GM08714 (cell line): Measurements from ENCODE around the gene CUL3.

Experiments
- H3K4me3 ChIP-seq: fragments of 200-500 bp; sonication (Bioruptor generic); 2 replicates; pipeline ENCODE4 v1.5.1; 2014; ENCODE audit warnings: mild to moderate bottlenecking, low read length, inconsistent platforms
- ZNF274 ChIP-seq: IDR thresholded peaks from 2 replicates; pipeline ENCODE4 v1.6.1; 2012; ENCODE audit warnings: mild to moderate bottlenecking, low read depth, low read length

The CUL3 gene

DNA sequence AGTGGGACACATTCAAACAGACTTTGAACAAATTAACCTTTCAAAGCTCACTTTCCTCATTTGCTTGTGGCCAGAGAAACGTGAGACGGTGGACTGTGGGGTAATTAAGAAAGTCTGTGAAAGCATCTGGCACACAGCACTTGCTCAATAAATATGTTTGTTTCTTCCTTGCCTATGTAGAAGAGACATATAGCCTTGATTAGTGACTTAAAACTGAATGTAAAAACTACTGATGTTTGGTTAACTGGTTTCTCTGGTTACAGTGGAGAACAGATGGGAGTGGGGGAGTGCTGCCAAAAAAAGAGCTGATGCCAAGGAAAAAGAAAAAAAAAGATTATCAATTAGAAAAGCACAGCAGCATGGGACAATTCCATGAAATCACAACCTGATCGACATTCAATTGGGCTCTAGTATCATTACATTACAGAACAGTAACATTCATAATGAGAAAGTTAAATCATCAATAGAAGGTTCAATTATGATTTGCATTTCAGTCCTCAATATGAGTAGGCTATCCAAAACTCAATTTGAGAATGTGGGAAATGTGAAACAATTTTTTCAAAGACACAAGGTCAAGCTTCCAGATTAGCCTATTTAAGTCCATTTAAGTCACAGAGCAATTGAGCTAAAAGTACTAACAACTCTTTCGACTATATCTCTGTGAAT lies 14.7 kb downstream of the CUL3 start:
- no peak overlapping the region for H3K4me3 ChIP-seq
- no peak for TF ChIP-seq ZNF274

DNA sequence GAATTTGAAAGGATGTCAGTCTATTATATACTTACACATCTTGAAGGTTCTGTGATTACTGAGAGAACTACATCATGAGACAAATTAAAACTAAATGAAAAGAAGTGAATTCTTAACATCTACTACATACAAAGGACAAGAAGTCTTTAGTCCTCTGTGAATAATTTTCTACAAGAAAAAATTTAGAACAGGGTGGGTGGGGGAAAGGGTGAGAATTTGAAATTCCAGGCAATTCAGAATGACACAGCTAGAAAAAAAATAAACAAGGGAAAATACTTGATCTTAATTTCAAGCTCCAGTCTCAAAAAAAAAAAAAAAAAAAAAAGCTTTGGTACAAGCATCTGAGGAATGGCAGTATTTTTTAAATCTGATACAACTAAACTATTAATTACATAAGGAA lies 15.5 kb downstream of the CUL3 start:
- TF ChIP-seq ZNF274: no peak
- no peak overlapping the region for H3K4me3 ChIP-seq

DNA sequence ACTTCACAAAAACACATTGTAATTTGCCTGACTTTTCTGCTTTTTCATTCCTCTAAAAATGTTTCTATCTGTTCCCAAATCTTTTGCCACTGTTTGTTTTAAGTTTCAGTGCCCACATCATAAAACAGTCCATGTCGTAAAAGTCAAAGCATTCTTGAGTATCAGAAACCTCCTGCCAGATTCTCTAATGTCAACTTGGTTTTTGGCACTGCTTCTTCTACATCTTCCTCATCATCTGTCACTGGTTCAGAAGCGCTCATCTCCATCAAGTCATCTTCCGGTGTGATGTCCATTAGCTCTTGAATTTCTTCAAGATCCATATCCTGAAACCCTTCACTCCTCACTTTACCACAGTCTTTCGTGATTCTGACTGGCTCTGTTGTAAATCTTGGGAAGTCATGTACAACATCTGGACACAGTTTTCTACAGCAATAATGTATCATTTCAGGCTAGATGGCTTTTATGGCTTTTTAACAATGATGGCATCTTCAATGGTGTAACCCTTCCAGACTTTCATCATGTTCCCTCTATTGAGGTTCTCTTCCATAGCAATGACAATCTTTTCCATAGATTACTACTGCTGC lies 19.6 kb downstream of the CUL3 start:
- no peak for TF ChIP-seq ZNF274
- H3K4me3 ChIP-seq: no peak overlapping the region

DNA sequence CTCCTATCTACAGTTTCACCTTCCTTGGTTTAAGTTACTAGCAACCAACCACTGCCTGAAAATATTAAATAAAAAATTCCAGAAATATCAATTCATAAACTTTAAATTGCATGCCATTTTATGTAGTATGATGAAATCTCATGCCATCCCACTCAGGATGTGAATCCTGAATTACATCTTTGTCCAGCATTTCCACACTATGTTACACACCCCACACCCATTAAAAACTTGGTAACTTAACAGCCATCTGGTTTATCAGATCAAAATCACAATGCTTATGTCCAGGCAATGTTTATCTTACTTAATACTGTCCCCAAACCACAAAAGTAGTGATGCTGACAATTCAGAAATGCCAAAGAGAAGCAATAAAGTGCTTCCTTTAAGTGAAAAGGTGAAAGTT lies 21.6 kb downstream of the CUL3 start:
- no peak for TF ChIP-seq ZNF274
- H3K4me3 ChIP-seq: no peak overlapping the region

DNA sequence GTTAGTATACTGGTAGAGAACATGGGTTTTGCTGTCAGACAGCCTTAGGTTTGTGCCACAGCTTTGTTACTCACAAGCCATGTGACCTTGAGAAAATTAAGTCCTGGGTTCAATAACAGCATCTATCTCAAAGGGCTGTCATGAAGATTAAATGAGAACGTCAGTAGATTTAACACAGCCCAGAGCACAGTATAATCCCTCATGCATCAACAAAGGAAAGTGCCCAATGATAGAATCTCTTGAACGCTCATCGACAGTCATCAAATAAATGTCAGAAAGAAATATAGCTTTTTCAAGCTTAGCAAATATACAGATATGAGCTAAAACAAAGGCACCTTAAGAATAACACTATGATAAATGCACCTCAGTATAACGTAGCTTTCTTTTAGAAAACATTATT lies 22.3 kb downstream of the CUL3 start:
- no peak for TF ChIP-seq ZNF274
- H3K4me3 ChIP-seq: no peak overlapping the region

DNA sequence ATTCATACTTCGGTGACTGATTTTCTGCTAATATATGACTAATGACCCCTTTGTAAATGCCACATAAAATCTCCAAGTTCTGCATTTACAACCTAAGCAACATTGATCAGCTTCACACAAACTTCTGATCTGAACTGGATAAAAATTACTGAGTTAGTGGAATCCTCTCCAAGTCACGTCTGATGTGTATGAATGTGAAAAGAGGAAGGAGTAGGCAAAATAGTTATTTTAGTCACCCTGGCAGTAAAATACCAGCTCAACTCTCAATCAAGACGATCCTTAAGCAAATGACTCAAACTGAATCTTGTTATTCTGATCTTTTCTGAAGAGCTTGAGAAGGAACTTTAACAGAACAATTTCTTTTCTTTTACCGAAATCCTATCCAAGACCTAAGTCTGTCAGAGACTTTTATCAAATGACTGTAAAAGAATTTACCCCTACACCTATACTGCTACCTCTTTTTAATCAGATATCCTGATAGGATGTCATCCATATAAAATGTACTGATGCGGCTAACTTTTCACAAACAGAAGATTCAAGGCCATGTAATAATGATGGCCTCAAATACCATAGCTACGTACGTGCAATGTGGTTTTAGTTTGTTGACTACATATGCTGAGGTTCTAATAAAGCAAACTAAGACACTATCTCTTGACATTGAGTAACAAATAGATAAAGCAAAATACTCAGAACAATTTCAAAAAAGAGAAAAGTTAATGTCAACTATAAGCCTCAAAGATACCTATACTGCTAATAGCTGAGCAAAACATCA lies 23.7 kb downstream of the CUL3 start:
- no peak for TF ChIP-seq ZNF274
- no peak overlapping the region for H3K4me3 ChIP-seq

DNA sequence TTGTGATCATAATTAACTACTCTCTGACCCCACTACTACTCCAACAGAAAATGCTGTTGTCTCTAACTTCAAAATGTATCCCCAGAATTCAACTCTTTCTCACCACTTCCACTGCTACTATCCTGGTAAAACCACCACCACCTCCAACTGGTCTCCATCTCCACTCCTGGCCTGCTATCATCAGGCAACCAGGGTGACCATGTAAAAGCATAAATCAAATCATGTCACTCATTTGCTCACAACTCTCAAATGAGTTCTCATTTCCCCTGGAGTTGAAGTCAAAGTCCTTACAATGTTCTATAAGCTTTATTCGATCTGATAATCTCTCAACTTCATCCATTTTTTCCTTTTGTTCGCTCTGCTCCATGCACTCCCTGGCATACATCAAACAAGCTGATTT lies 24.6 kb downstream of the CUL3 start:
- no peak for TF ChIP-seq ZNF274
- no peak overlapping the region for H3K4me3 ChIP-seq

DNA sequence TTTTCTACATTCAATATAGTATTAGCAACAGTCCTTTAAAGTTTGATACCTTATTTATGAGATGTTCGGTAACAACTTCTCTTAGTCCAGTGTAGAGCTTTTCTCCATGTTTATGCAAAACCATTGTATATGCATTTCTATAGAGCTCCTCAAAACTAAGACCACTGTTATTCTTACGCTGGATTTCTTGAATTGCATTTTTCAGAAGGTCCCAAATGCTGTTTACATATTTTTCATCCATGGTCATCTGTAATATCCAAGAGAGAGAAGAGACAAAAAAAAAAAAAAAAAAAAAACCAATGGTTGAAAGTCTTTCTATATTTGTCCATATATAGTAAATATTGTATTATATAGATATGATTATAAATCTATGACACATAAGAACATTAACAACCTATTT lies 27.6 kb downstream of the CUL3 start:
- H3K4me3 ChIP-seq: no peak overlapping the region
- no peak for TF ChIP-seq ZNF274

DNA sequence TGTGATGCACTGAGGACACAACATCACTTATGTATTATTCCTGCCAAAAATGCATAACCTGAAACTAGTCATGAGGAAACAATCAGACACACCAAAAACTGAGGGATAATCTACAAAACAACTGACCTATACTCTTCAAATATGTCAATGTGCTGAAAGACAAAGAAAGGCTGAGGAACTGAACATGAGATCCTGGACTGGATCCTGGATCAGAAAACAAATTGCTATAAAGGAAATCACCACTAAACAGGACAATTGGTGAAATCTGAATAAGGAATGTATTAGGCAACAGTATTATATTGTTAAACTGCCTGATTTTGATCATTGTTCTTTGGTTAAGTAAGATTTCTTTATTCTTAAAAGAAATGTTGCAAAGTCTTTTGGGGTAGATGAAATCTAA lies 28.8 kb downstream of the CUL3 start:
- H3K4me3 ChIP-seq: no peak overlapping the region
- TF ChIP-seq ZNF274: no peak

DNA sequence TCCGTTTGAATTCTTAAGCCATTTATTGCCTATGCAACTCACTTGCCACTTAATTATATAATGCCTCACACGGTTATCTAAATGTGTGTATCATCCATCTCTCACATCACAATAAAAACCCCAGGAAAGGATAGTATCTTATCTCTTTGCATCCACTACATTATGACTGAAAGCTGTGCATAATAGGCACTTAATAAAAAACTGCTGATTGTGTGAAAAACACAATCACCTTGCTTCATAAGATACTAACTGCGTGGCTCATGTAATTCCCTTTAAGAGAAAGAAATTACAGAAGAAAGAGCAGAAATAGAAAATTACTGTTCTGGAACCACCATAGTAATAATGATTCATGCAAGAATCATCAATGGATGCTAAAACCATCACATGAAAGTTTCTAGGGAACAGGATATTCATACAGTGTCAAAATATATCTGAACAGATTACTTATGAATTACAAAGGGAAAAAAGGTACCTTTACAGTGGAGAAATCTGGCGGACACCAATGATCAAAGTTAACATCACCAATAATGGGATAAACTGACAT lies 29.3 kb downstream of the CUL3 start:
- no peak overlapping the region for H3K4me3 ChIP-seq
- TF ChIP-seq ZNF274: no peak

DNA sequence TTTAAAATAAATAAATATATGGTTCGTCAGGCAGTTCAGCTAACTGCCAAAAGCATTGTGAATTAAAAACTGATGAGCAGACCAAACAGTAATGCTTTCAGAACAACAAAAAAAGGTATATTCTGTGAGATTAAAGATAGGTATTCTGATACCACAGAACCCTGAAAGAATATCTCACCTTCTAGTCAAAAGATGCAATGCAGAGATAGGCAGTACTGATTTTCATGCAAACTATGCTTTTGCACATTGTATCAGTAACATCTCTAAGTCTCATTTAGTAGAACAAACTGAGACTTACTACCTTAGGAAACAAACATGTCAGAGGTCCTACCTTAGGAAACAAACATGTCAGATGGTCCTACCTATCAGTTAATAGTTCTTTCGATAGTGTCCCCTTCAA lies 32.4 kb downstream of the CUL3 start:
- TF ChIP-seq ZNF274: no peak
- no peak overlapping the region for H3K4me3 ChIP-seq

DNA sequence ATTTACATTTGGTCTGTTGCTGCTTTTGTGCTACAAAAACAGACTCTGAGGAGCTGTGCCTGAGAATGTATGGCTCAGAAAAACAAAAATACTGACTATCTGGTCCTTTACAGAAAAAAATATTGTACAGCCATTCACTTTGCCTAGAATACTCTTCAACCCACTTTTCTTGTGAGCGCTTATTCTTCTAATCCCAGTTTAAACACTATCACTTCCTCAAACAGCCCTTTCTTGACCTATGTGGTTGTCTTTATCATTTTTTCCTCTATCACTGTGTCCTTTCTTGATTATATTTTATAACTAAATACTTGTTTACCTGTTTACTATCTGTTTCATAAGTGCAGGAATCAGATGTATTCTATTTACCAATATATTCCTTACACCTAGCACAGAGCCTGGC lies 33.5 kb downstream of the CUL3 start:
- TF ChIP-seq ZNF274: no peak
- no peak overlapping the region for H3K4me3 ChIP-seq

DNA sequence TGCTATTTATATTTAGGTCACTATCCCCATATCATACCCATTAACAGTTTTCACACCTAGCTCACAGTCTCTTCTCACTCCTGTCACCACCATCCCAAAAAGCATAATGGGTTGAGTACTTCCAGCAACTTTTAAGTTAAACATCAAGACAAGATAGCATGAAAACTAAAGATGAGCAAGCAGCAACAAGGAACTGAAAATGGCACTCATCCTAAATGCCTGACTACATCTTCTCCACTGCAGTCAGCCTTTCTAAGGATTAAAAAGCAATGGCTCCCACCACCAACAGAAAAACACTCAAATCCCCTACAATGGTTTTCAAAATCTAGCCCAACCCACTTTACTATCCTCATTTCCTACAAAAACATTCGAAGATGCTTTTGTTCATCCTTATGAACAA lies 38.2 kb downstream of the CUL3 start:
- H3K4me3 ChIP-seq: no peak overlapping the region
- no peak for TF ChIP-seq ZNF274

DNA sequence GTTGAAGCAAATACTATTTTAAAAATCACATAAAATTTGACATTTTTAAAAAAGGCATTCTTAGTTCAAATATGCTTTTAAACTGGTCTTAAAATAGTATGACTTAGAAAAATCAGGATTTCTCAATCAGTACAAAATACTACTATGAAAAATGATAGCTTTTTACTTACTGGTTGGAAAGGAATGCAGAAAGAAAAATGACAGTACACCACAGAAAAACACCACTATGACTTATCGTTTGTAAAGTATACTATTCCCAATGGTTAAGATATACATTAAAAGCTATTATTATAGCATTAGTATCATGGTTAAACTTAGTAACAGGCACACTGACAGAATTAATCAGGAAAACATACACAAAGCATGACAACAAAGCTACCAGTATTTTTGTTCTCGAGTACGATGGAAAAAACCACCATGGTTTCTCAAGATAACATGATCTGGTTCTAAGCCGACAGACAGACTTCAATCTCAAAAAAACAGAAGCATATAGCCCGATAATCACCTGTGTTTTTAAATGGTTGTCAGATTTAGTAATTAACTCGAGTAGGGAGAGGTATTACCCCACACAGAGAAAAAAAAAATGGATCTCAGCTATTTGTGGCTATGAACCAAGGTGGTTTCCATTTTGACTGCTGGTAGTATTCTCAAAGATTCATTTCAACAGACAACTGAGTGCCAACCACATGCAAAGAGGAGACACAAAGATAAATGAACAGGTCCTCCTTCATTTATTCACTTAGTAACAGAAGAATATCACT lies 39.1 kb downstream of the CUL3 start:
- TF ChIP-seq ZNF274: no peak
- no peak overlapping the region for H3K4me3 ChIP-seq
